ENCODE data around the gene CNTNAP3B. TPM values are rescaled to one million over a fixed set of nuclear protein-coding genes. Genes with fewer than 3 reads are reported as not detected.
"Not testable (repeated sequence)": the region's sequence is repeated elsewhere in the genome, so short reads cannot be mapped to it uniquely, and the experiment has no call there.

Gene CNTNAP3B
- total RNA-seq, 1 experiment from 2014 or later = 4.7 TPM

DNA sequence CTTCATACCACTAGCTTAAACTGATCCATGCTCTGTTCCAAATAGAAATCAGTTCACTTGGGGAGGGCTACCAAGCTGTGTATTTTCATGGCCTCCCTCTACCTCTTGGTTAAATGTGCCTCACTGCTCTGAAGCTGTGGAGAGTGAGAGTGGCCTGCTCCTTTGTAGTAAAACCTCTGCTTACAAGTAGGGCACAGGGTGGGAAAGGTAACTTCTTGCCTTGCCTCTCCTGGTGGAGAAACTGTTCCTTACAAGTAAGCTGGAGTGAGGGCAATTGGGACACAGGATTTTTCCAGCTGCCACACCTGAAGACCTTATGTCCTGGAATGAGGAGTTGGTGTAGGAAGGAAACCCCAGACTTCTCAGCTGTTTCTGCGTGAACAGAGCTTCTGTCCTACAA, 211.9 kb downstream of the CNTNAP3B start:
- H3K4me1 ChIP-seq (ENCODE audit: insufficient read depth, low read length); H3K18ac ChIP-seq (ENCODE audit: insufficient read length, low read depth, low read length); DNase-seq; H3K4ac ChIP-seq (ENCODE audit: low read depth, low read length); H3K36me3 Mint-ChIP-seq (ENCODE audit: insufficient read depth in 1 of 3, low read depth in 3 of 3); H4K8ac ChIP-seq (replicated peaks; ENCODE audit: insufficient read length, low read depth, low read length); H3K27me3 ChIP-seq (ENCODE audit: insufficient read depth, low read length); H3K27me3 Mint-ChIP-seq (ENCODE audit: low read depth); H4K91ac ChIP-seq (ENCODE audit: insufficient read length, low read depth, low read length); H3K14ac ChIP-seq (ENCODE audit: insufficient read depth, low read length); H3K4me1 Mint-ChIP-seq; H3K4me2 ChIP-seq (ENCODE audit: insufficient read depth, insufficient read length, low read length); H2BK5ac ChIP-seq (ENCODE audit: insufficient read length, low read length); H3K27ac Mint-ChIP-seq; H3K79me1 ChIP-seq (ENCODE audit: insufficient read depth, low read depth, low read length, poor library complexity, severe bottlenecking); H2AK5ac ChIP-seq (ENCODE audit: insufficient read length, low read length); H3K23me2 ChIP-seq (ENCODE audit: insufficient read length, low read depth, low read length, poor library complexity, severe bottlenecking); H2BK15ac ChIP-seq (ENCODE audit: low read depth, low read length); H3K9ac ChIP-seq (ENCODE audit: extremely low read depth, insufficient read length, low read length); H3K27ac ChIP-seq (ENCODE audit: insufficient read length, low read depth, low read length); H3K9me3 ChIP-seq (ENCODE audit: control insufficient read depth, low read depth, low read length); H2BK20ac ChIP-seq (ENCODE audit: low read depth, low read length, poor library complexity, severe bottlenecking); H4K5ac ChIP-seq (ENCODE audit: insufficient read length, low read depth, low read length); H2AFZ ChIP-seq (ENCODE audit: low read length); H3K79me2 ChIP-seq (ENCODE audit: insufficient read depth, low read length); H3K23ac ChIP-seq (ENCODE audit: insufficient read length, low read depth, low read length); H3K4me3 Mint-ChIP-seq; H3K9me3 Mint-ChIP-seq; H3K56ac ChIP-seq (ENCODE audit: insufficient read length, low read depth, low read length); H2BK12ac ChIP-seq (ENCODE audit: insufficient read length, low read depth, low read length); H4K20me1 ChIP-seq (ENCODE audit: control insufficient read depth, insufficient read depth, insufficient read length); H2BK120ac ChIP-seq (ENCODE audit: low read depth, low read length, poor library complexity, severe bottlenecking); H3T11ph ChIP-seq (ENCODE audit: low read length): not testable (repeated sequence)
- WGBS (ENCODE audit: extremely low coverage, insufficient read length, low lambda C conversion rate) = no CpG with 5 or more reads among the region's 1 CpG

DNA sequence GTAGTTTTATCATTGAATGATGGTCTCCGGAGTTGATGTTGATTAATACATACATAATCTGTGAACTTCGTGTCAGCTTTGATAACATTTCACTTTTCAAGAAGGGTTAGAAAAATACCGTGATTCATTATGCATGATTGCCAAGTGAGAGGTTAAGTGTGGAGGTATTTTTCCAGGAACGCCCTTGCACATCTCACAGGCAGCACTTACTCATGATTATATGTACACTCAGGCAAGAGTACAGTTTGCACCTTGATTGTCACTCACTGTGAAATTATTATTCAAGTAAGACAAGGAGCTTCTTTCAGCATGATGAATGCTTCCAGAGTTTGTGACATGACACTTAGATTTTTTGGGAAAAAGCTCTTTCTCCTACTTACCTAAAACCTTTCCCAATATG, 223.7 kb downstream of the CNTNAP3B start:
- not testable (repeated sequence) for H4K8ac ChIP-seq (replicated peaks; ENCODE audit: insufficient read length, low read depth, low read length); H3K36me3 Mint-ChIP-seq (ENCODE audit: insufficient read depth in 1 of 3, low read depth in 3 of 3); H3K9me3 Mint-ChIP-seq; H3K18ac ChIP-seq (ENCODE audit: insufficient read length, low read depth, low read length); H3K79me2 ChIP-seq (ENCODE audit: insufficient read depth, low read length); H3K14ac ChIP-seq (ENCODE audit: insufficient read depth, low read length); H2BK15ac ChIP-seq (ENCODE audit: low read depth, low read length); H3K79me1 ChIP-seq (ENCODE audit: insufficient read depth, low read depth, low read length, poor library complexity, severe bottlenecking); H3K4me1 ChIP-seq (ENCODE audit: insufficient read depth, low read length); H4K20me1 ChIP-seq (ENCODE audit: control insufficient read depth, insufficient read depth, insufficient read length); H2BK120ac ChIP-seq (ENCODE audit: low read depth, low read length, poor library complexity, severe bottlenecking); H3K4me3 Mint-ChIP-seq; H3K9ac ChIP-seq (ENCODE audit: extremely low read depth, insufficient read length, low read length); H3K9me3 ChIP-seq (ENCODE audit: control insufficient read depth, low read depth, low read length); H3K4ac ChIP-seq (ENCODE audit: low read depth, low read length); H2BK5ac ChIP-seq (ENCODE audit: insufficient read length, low read length); DNase-seq; H3K4me1 Mint-ChIP-seq; H3K23me2 ChIP-seq (ENCODE audit: insufficient read length, low read depth, low read length, poor library complexity, severe bottlenecking); H3K4me2 ChIP-seq (ENCODE audit: insufficient read depth, insufficient read length, low read length); H3K27me3 ChIP-seq (ENCODE audit: insufficient read depth, low read length); H2AK5ac ChIP-seq (ENCODE audit: insufficient read length, low read length); H2BK12ac ChIP-seq (ENCODE audit: insufficient read length, low read depth, low read length); H3T11ph ChIP-seq (ENCODE audit: low read length); H3K27ac Mint-ChIP-seq; H3K23ac ChIP-seq (ENCODE audit: insufficient read length, low read depth, low read length); H4K91ac ChIP-seq (ENCODE audit: insufficient read length, low read depth, low read length); H2BK20ac ChIP-seq (ENCODE audit: low read depth, low read length, poor library complexity, severe bottlenecking); H2AFZ ChIP-seq (ENCODE audit: low read length); H3K56ac ChIP-seq (ENCODE audit: insufficient read length, low read depth, low read length); H4K5ac ChIP-seq (ENCODE audit: insufficient read length, low read depth, low read length); H3K27me3 Mint-ChIP-seq (ENCODE audit: low read depth); H3K27ac ChIP-seq (ENCODE audit: insufficient read length, low read depth, low read length)
- no CpG with 5 or more reads among the region's 4 CpGs for WGBS (ENCODE audit: extremely low coverage, insufficient read length, low lambda C conversion rate)
